PC-3 (cell line): ENCODE results near the gene CNPY1. TPM values are rescaled to one million over a fixed set of nuclear protein-coding genes. Genes with fewer than 3 reads are reported as not detected.

ENCODE experiments used
- ATAC-seq: fragments of 200-7000 bp; cut with Tn5 transposase; 2 replicates; pipeline ENCODE4 v1.9.1; 2020; ENCODE audit warnings: mild to moderate bottlenecking, moderate library complexity
- BruUV-seq: library from RNA; stranded (reverse); fragments of 400-500 nt; replicated peaks from 2 replicates; lab custom pipeline; 2021; lab: Mats Ljungman, UMichigan
- CTCF ChIA-PET: fragments of 300-600 bp; sonication (Branson Sonifier 250); formaldehyde crosslinking; loops from one replicate; lab custom pipeline; 2022; ENCODE audit warnings: antibody characterized with exemption; lab: Charles Lee
- POLR2A ChIA-PET: fragments of 300-600 bp; sonication (Branson Sonifier 250); formaldehyde crosslinking; loops from one replicate; lab custom pipeline; 2022; ENCODE audit warnings: antibody characterized with exemption; ENCODE audit not compliant: unreplicated experiment; lab: Charles Lee
- DNase-seq: peaks from one replicate; pipeline ENCODE4 v3.0.0-alpha.2; 2015
- H2AFZ ChIP-seq: fragments of 300-600 bp; sonication (generic); 2 replicates; pipeline ENCODE4 v1.6.0; 2016; ENCODE audit warnings: antibody characterized with exemption, low read length
- H3F3A ChIP-seq: fragments of 300-600 bp; sonication (generic); one replicate; pipeline ENCODE4 v1.6.0; 2017; ENCODE audit warnings: antibody characterized with exemption, low read length, control low read depth, mild to moderate bottlenecking; ENCODE audit not compliant: unreplicated experiment
- H3K27ac ChIP-seq: fragments of 300-600 bp; sonication (generic); 2 replicates; pipeline ENCODE4 v1.5.1; 2016; ENCODE audit warnings: mild to moderate bottlenecking, low read length
- H3K27me3 ChIP-seq: fragments of 300-600 bp; sonication (generic); 2 replicates; pipeline ENCODE4 v1.6.1; 2016; ENCODE audit warnings: low read length, mixed read lengths
- H3K36me3 ChIP-seq: fragments of 300-600 bp; sonication (generic); 2 replicates; pipeline ENCODE4 v1.6.1; 2016; ENCODE audit warnings: low read depth, mixed run types, low read length, mixed read lengths
- H3K4me1 ChIP-seq: fragments of 300-600 bp; sonication (generic); 2 replicates; pipeline ENCODE4 v1.5.1; 2016; ENCODE audit warnings: low read length; ENCODE audit not compliant: insufficient read depth
- H3K4me2 ChIP-seq: fragments of 300-600 bp; sonication (generic); 2 replicates; pipeline ENCODE4 v1.6.0; 2016; ENCODE audit warnings: low read length
- H3K4me3 ChIP-seq: fragments of 300-600 bp; sonication (generic); 2 replicates; pipeline ENCODE4 v1.5.1; 2016; ENCODE audit warnings: mild to moderate bottlenecking, low read length, mixed read lengths
- H3K79me2 ChIP-seq: fragments of 300-600 bp; sonication (generic); 2 replicates; pipeline ENCODE4 v1.6.1; 2017; ENCODE audit warnings: low read length, mixed read lengths
- H3K9ac ChIP-seq: fragments of 300-600 bp; sonication (generic); 2 replicates; pipeline ENCODE4 v1.6.0; 2016; ENCODE audit warnings: mild to moderate bottlenecking, low read length
- H3K9me2 ChIP-seq: fragments of 300-600 bp; sonication (generic); replicated peaks from 2 replicates; pipeline ENCODE4 v1.6.1; 2016; ENCODE audit warnings: mixed run types, low read length, mixed read lengths
- H3K9me3 ChIP-seq: fragments of 300-600 bp; sonication (generic); 2 replicates; pipeline ENCODE4 v1.6.1; 2016; ENCODE audit warnings: low read length, mixed read lengths
- H4K20me1 ChIP-seq: fragments of 300-600 bp; sonication (generic); 2 replicates; pipeline ENCODE4 v1.6.1; 2016; ENCODE audit warnings: low read length, mixed read lengths
- EZH2 ChIP-seq: fragments of 300-600 bp; sonication (generic); IDR thresholded peaks from one replicate; pipeline ENCODE4 v1.6.1; 2017; ENCODE audit warnings: antibody characterized with exemption, mild to moderate bottlenecking, low read length; ENCODE audit not compliant: unreplicated experiment
- EZH2phosphoT487 ChIP-seq: fragments of 300-600 bp; sonication (generic); IDR thresholded peaks from 2 replicates; pipeline ENCODE4 v1.6.1; 2018; ENCODE audit warnings: mild to moderate bottlenecking, antibody characterized with exemption, low read length, borderline replicate concordance
- intact Hi-C: fragments of 100-400 bp; cut with micrococcal nuclease; formaldehyde crosslinking; loops from 2 replicates; pipeline ENCODE4 v1.9.0; 2023
- total RNA-seq: library from RNA; depleted of rRNA; stranded (reverse); fragments of >200 nt; gene quantifications from 2 replicates; pipeline ENCODE4 v1.2.3, GENCODE V29; 2014
- TF ChIP-seq, protein P1 (sequence below): fragments of 300-600 bp; sonication (generic); conservative IDR thresholded peaks from 2 replicates; pipeline ENCODE4 v1.5.1; 2017; ENCODE audit warnings: antibody characterized with exemption, low read depth, mild to moderate bottlenecking, low read length

CNPY1 gene
- total RNA-seq, 1 experiment from 2014 or later: not detected

DNA sequence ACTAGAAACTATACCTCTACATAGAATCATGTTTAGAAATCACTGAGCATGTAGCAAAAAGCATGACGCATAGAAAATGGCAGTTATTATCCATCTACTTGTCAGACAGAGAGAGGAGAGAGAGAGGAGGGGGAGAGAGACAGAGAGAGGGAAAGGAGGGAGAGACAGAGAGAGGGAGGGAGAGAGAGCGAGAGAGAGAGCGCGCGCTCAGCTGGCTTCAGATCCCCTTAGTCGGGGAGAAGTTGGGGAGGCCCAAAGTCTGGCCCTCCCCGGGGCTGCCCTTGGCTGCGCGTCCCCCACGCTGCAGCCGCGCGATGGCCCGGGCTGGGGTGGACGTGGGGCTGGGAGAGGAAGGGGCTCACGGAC lies 37.0 kb downstream of the CNPY1 start:
- peaks cover 100% of the 10 kb centered on the region for H3K27me3 ChIP-seq
- H3F3A ChIP-seq: no peaks in the 10 kb centered on the region
- no peaks in the 10 kb centered on the region for H3K9me3 ChIP-seq
- POLR2A ChIA-PET: no interaction called here
- no peak overlapping the region for H3K4me2 ChIP-seq
- no peak for DNase-seq
- H3K9ac ChIP-seq: no peak overlapping the region
- 0 out of 2 replicates have a peak, but pooled peaks cover 5% of the 10 kb centered on the region for H4K20me1 ChIP-seq
- H3K79me2 ChIP-seq: no peaks in the 10 kb centered on the region
- no peak overlapping the region for H3K4me3 ChIP-seq
- H2AFZ ChIP-seq: no peak overlapping the region
- H3K36me3 ChIP-seq: no peaks in the 10 kb centered on the region
- intact Hi-C loops: no loop called here
- CTCF ChIA-PET: no interaction called here
- H3K9me2 ChIP-seq: no peaks in the 10 kb centered on the region
- ATAC-seq: no peak
- H3K4me1 ChIP-seq: no peaks in the 10 kb centered on the region
- no TSS peak for BruUV-seq
- TF ChIP-seq EZH2phosphoT487 (no peak), EZH2 (no peak)
- TF ChIP-seq, protein P1, sequence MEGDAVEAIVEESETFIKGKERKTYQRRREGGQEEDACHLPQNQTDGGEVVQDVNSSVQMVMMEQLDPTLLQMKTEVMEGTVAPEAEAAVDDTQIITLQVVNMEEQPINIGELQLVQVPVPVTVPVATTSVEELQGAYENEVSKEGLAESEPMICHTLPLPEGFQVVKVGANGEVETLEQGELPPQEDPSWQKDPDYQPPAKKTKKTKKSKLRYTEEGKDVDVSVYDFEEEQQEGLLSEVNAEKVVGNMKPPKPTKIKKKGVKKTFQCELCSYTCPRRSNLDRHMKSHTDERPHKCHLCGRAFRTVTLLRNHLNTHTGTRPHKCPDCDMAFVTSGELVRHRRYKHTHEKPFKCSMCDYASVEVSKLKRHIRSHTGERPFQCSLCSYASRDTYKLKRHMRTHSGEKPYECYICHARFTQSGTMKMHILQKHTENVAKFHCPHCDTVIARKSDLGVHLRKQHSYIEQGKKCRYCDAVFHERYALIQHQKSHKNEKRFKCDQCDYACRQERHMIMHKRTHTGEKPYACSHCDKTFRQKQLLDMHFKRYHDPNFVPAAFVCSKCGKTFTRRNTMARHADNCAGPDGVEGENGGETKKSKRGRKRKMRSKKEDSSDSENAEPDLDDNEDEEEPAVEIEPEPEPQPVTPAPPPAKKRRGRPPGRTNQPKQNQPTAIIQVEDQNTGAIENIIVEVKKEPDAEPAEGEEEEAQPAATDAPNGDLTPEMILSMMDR: no peak
- no peak overlapping the region for H3K27ac ChIP-seq

DNA sequence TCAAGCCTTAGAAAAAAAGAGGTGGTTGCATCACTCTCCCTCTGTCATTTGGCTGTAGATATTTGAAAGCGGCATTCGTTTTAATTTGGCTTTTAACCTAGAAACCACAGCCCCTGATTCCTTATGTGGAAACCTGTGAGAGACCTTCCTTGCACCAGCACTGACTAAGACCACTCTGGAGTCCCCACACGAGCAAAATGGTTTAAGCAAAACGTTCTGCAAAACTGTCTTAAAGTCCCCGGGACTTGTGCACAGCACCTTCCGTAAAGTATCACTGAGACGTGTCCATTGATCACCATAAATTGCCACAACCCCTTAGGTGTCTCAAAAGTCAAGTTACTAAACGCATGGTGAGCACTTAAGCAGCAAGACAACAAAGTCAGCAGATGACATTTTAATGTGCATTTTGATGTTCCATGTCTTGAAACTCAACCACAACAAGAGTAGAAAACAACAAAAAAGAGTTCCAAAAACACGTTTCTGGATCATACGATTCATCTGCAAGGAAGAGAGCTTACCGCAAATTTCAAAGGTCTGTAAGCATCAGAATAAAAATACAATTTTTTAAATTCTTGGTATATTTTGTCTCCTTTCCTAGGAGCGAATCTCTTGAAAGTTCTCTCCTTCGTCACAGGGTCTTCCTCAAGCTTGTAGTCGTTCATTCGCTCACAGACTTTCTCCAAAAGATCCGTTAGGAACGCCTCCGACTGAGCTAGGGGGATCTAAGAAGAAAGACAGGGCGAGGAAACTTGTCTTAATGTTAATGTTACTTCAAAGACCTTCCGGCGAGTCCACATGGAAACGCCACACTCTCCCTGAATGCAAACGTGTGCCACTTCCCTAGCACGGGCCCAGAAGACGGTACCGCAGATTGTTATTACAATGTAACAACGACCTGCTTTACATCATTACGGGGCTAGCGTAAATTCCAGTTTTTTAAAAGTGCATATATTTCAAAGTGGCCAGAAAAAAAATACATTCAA lies 37.7 kb downstream of the CNPY1 start:
- DNase-seq (no peak), ATAC-seq (no peak)
- no TSS peak for BruUV-seq
- Histone ChIP-seq H3K9me3 (no peaks in the 10 kb centered on the region), H2AFZ (no peak overlapping the region), H3K36me3 (no peaks in the 10 kb centered on the region), H4K20me1 (no peaks in the 10 kb centered on the region), H3K27me3 (peaks cover 100% of the 10 kb centered on the region), H3K9me2 (no peaks in the 10 kb centered on the region), H3K27ac (no peak overlapping the region), H3F3A (no peaks in the 10 kb centered on the region), H3K79me2 (no peaks in the 10 kb centered on the region), H3K4me2 (no peak overlapping the region), H3K4me1 (no peaks in the 10 kb centered on the region), H3K9ac (no peak overlapping the region), H3K4me3 (no peak overlapping the region)
- intact Hi-C loops: no loop called here
- ChIA-PET CTCF (no interaction called here), POLR2A (no interaction called here)
- TF ChIP-seq EZH2 (no peak), EZH2phosphoT487 (no peak)
- TF ChIP-seq, protein P1: no peak

DNA sequence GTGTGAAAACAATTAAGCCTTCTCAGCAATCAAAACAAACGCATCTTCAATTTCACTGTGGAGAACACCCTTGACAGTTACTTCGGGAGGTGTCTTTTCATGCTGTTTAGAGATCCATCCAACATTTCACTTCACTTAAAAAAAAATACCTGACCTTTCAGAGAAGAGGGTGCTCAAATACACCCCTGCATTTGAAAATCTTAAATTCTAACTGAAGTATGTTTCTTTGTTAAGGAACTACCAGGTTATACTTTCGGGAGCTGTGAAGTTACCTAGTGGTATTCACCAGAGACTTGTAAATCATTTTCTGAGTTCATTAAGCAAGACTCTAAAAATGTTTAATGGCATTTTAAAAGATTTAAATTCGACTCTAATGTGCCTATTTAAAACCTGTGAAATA lies 38.8 kb downstream of the CNPY1 start:
- DNase-seq: no peak
- Histone ChIP-seq H3K4me2 (no peak overlapping the region), H4K20me1 (no peaks in the 10 kb centered on the region), H3K9me2 (no peaks in the 10 kb centered on the region), H3F3A (no peaks in the 10 kb centered on the region), H3K9me3 (no peaks in the 10 kb centered on the region), H3K4me3 (no peak overlapping the region), H3K4me1 (no peaks in the 10 kb centered on the region), H3K9ac (no peak overlapping the region), H3K27me3 (peaks cover 100% of the 10 kb centered on the region), H3K36me3 (no peaks in the 10 kb centered on the region), H3K79me2 (no peaks in the 10 kb centered on the region), H2AFZ (no peak overlapping the region), H3K27ac (no peak overlapping the region)
- CTCF ChIA-PET: no interaction called here
- TF ChIP-seq, protein P1: no peak
- no peak; the same call in 1 of the 2 replicates for TF ChIP-seq EZH2phosphoT487
- ATAC-seq: no peak
- BruUV-seq: no TSS peak
- intact Hi-C loops: no loop called here
- POLR2A ChIA-PET: no interaction called here
